PC-3 (cell line): ENCODE measurements around the gene STIM1. TPM values are rescaled to one million over a fixed set of nuclear protein-coding genes. Genes with fewer than 3 reads are reported as not detected.
A peak's percentile ranks its signal among the peaks of the same experiment; 100 is the strongest.

Experiments
- ATAC-seq: fragments of 200-7000 bp; cut with Tn5 transposase; 2 replicates; pipeline ENCODE4 v1.9.1; 2020; ENCODE audit warnings: mild to moderate bottlenecking, moderate library complexity
- BruUV-seq: library from RNA; stranded (reverse); fragments of 400-500 nt; replicated peaks from 2 replicates; lab custom pipeline; 2021; lab: Mats Ljungman, UMichigan
- CTCF ChIA-PET: fragments of 300-600 bp; sonication (Branson Sonifier 250); formaldehyde crosslinking; loops from one replicate; lab custom pipeline; 2022; ENCODE audit warnings: antibody characterized with exemption; lab: Charles Lee
- POLR2A ChIA-PET: fragments of 300-600 bp; sonication (Branson Sonifier 250); formaldehyde crosslinking; loops from one replicate; lab custom pipeline; 2022; ENCODE audit warnings: antibody characterized with exemption; ENCODE audit not compliant: unreplicated experiment; lab: Charles Lee
- DNase-seq: peaks from one replicate; pipeline ENCODE4 v3.0.0-alpha.2; 2015
- H2AFZ ChIP-seq: fragments of 300-600 bp; sonication (generic); 2 replicates; pipeline ENCODE4 v1.6.0; 2016; ENCODE audit warnings: antibody characterized with exemption, low read length
- H3F3A ChIP-seq: fragments of 300-600 bp; sonication (generic); one replicate; pipeline ENCODE4 v1.6.0; 2017; ENCODE audit warnings: antibody characterized with exemption, low read length, control low read depth, mild to moderate bottlenecking; ENCODE audit not compliant: unreplicated experiment
- H3K27ac ChIP-seq: fragments of 300-600 bp; sonication (generic); 2 replicates; pipeline ENCODE4 v1.5.1; 2016; ENCODE audit warnings: mild to moderate bottlenecking, low read length
- H3K27me3 ChIP-seq: fragments of 300-600 bp; sonication (generic); 2 replicates; pipeline ENCODE4 v1.6.1; 2016; ENCODE audit warnings: low read length, mixed read lengths
- H3K36me3 ChIP-seq: fragments of 300-600 bp; sonication (generic); 2 replicates; pipeline ENCODE4 v1.6.1; 2016; ENCODE audit warnings: low read depth, mixed run types, low read length, mixed read lengths
- H3K4me1 ChIP-seq: fragments of 300-600 bp; sonication (generic); 2 replicates; pipeline ENCODE4 v1.5.1; 2016; ENCODE audit warnings: low read length; ENCODE audit not compliant: insufficient read depth
- H3K4me2 ChIP-seq: fragments of 300-600 bp; sonication (generic); 2 replicates; pipeline ENCODE4 v1.6.0; 2016; ENCODE audit warnings: low read length
- H3K4me3 ChIP-seq: fragments of 300-600 bp; sonication (generic); 2 replicates; pipeline ENCODE4 v1.5.1; 2016; ENCODE audit warnings: mild to moderate bottlenecking, low read length, mixed read lengths
- H3K79me2 ChIP-seq: fragments of 300-600 bp; sonication (generic); 2 replicates; pipeline ENCODE4 v1.6.1; 2017; ENCODE audit warnings: low read length, mixed read lengths
- H3K9ac ChIP-seq: fragments of 300-600 bp; sonication (generic); 2 replicates; pipeline ENCODE4 v1.6.0; 2016; ENCODE audit warnings: mild to moderate bottlenecking, low read length
- H3K9me2 ChIP-seq: fragments of 300-600 bp; sonication (generic); replicated peaks from 2 replicates; pipeline ENCODE4 v1.6.1; 2016; ENCODE audit warnings: mixed run types, low read length, mixed read lengths
- H3K9me3 ChIP-seq: fragments of 300-600 bp; sonication (generic); 2 replicates; pipeline ENCODE4 v1.6.1; 2016; ENCODE audit warnings: low read length, mixed read lengths
- H4K20me1 ChIP-seq: fragments of 300-600 bp; sonication (generic); 2 replicates; pipeline ENCODE4 v1.6.1; 2016; ENCODE audit warnings: low read length, mixed read lengths
- EZH2 ChIP-seq: fragments of 300-600 bp; sonication (generic); IDR thresholded peaks from one replicate; pipeline ENCODE4 v1.6.1; 2017; ENCODE audit warnings: antibody characterized with exemption, mild to moderate bottlenecking, low read length; ENCODE audit not compliant: unreplicated experiment
- EZH2phosphoT487 ChIP-seq: fragments of 300-600 bp; sonication (generic); IDR thresholded peaks from 2 replicates; pipeline ENCODE4 v1.6.1; 2018; ENCODE audit warnings: mild to moderate bottlenecking, antibody characterized with exemption, low read length, borderline replicate concordance
- intact Hi-C: fragments of 100-400 bp; cut with micrococcal nuclease; formaldehyde crosslinking; loops from 2 replicates; pipeline ENCODE4 v1.9.0; 2023
- total RNA-seq: library from RNA; depleted of rRNA; stranded (reverse); fragments of >200 nt; gene quantifications from 2 replicates; pipeline ENCODE4 v1.2.3, GENCODE V29; 2014
- TF ChIP-seq, protein P1 (sequence below): fragments of 300-600 bp; sonication (generic); conservative IDR thresholded peaks from 2 replicates; pipeline ENCODE4 v1.5.1; 2017; ENCODE audit warnings: antibody characterized with exemption, low read depth, mild to moderate bottlenecking, low read length

The STIM1 gene
- total RNA-seq, 1 experiment from 2014 or later = 22.8 TPM

DNA sequence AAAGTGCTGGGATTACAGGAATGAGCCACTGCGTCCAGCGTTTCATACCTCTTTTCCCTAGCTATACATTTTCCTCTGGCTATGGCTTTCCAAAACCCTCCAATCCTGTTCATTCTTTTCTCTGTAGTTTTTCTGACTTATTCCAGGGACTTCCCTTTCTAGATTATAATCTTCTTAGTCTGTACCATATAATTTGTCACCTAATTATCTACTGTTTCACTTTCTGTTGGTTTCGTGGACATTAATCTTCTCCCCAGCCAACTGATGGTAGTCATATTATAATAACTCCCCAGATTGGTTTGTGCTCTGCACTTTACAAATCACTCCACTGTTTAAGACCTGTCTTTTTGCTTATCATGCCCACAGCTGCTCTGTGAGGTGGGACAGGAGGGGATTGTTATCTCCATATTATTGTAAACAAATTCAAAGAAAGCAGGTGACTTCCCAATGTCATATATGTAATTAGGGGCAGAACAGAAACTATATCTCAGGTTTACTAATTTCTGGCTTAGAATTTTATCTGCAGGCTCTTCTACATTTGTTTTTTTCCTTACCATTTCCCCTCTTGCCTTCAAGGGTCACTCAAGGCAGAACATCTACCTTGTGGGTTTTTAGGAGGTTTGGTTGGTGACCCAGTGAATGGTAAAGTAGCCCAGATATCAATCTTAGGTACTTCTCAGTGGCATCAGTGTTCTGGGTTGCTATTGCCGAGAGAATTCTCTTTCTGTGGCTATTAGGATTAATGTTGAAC is 23.9 kb downstream of the STIM1 start:
- Histone ChIP-seq H3K9me2 (no peaks in the 10 kb centered on the region), H3K79me2 (peaks cover 57% of the 10 kb centered on the region), H3F3A (no peaks in the 10 kb centered on the region), H3K4me2 (no peak overlapping the region), H2AFZ (no peak overlapping the region), H3K4me3 (no peak overlapping the region), H3K36me3 (no peaks in the 10 kb centered on the region), H3K9me3 (no peaks in the 10 kb centered on the region), H4K20me1 (no peaks in the 10 kb centered on the region), H3K27me3 (no peaks in the 10 kb centered on the region), H3K4me1 (peaks cover 31% of the 10 kb centered on the region), H3K27ac (0 out of 2 replicates have a peak overlapping the region, but pooled peaks have one; percentile 5), H3K9ac (no peak overlapping the region)
- TF ChIP-seq EZH2 (no peak), EZH2phosphoT487 (no peak)
- TF ChIP-seq, protein P1, sequence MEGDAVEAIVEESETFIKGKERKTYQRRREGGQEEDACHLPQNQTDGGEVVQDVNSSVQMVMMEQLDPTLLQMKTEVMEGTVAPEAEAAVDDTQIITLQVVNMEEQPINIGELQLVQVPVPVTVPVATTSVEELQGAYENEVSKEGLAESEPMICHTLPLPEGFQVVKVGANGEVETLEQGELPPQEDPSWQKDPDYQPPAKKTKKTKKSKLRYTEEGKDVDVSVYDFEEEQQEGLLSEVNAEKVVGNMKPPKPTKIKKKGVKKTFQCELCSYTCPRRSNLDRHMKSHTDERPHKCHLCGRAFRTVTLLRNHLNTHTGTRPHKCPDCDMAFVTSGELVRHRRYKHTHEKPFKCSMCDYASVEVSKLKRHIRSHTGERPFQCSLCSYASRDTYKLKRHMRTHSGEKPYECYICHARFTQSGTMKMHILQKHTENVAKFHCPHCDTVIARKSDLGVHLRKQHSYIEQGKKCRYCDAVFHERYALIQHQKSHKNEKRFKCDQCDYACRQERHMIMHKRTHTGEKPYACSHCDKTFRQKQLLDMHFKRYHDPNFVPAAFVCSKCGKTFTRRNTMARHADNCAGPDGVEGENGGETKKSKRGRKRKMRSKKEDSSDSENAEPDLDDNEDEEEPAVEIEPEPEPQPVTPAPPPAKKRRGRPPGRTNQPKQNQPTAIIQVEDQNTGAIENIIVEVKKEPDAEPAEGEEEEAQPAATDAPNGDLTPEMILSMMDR = no peak
- intact Hi-C loops = no loop called here
- POLR2A ChIA-PET = no interaction called here
- DNase-seq (no peak), ATAC-seq (no peak)
- CTCF ChIA-PET = no interaction called here
- BruUV-seq = no TSS peak

DNA sequence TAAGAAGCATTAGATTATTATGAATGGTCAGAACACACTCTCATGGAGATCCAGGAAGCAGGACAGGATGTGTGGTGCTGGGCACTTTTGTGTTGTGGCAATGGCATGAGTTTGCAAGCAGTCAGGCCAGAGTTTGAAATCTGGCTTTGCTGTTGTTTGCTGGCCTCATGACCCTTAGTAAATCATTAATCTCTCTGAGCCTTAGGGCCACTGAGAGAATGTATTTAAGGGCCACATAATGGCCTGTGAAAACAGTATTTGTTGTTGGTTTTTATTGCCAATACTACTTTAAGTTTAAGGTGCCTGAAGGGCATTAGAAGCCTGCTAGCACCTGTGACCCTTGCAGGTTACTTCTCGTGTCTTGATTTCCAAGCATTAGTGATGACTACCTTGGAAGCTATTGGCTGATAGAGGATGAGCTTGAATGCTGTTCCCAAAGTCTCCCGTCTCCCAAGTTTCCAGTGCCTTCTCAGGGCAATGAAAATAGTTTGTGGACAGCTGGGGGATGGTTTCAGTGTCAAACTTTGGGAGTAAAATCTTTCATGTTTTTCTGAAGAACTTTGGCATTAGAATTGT is 24.6 kb downstream of the STIM1 start:
- Histone ChIP-seq H3K27me3 (no peaks in the 10 kb centered on the region), H3K27ac (0 out of 2 replicates have a peak overlapping the region, but pooled peaks have one; percentile 5), H3K4me2 (peak overlapping the region; percentile 29; the same call in 1 of the 2 replicates), H3K36me3 (no peaks in the 10 kb centered on the region), H3K9me3 (no peaks in the 10 kb centered on the region), H2AFZ (no peak overlapping the region), H3K4me1 (peaks cover 31% of the 10 kb centered on the region), H3K9me2 (no peaks in the 10 kb centered on the region), H3K79me2 (peaks cover 56% of the 10 kb centered on the region), H3F3A (no peaks in the 10 kb centered on the region), H3K4me3 (no peak overlapping the region), H3K9ac (no peak overlapping the region), H4K20me1 (no peaks in the 10 kb centered on the region)
- CTCF ChIA-PET = no interaction called here
- BruUV-seq = no TSS peak
- POLR2A ChIA-PET = no interaction called here
- DNase-seq (no peak), ATAC-seq (no peak)
- intact Hi-C loops = no loop called here
- no peak for TF ChIP-seq EZH2phosphoT487
- TF ChIP-seq EZH2 = no peak
- TF ChIP-seq, protein P1 = no peak

DNA sequence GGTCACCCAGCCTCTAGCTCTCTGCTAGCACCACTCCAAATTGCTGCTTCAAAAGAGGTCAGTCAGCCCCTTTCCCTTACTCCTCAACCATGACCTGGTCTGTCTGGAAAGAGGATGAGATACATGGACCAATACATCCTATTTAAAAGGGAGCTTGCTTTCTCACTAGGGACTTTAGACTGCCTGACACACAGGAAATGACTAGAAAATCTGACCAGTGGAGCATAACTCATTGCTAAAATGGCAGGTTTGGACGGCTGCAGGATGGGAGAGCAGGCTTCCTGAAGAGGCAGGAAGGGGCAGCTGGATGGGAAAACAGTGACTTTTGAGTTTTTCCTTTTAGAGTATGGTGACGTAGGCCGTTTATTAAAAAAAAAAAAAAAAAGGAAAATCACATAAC is 25.3 kb downstream of the STIM1 start:
- H3K79me2 ChIP-seq = peaks cover 51% of the 10 kb centered on the region
- no peaks in the 10 kb centered on the region for H3K9me3 ChIP-seq
- no peaks in the 10 kb centered on the region for H4K20me1 ChIP-seq
- peak; percentile 59 for DNase-seq
- H3K4me1 ChIP-seq = peaks cover 33% of the 10 kb centered on the region
- BruUV-seq = no TSS peak
- no peaks in the 10 kb centered on the region for H3K27me3 ChIP-seq
- H3K9me2 ChIP-seq = no peaks in the 10 kb centered on the region
- no peaks in the 10 kb centered on the region for H3K36me3 ChIP-seq
- peak overlapping the region; percentile 20; the same call in 1 of the 2 replicates for H3K4me2 ChIP-seq
- no peak overlapping the region for H3K4me3 ChIP-seq
- peak overlapping the region; percentile 28 for H3K27ac ChIP-seq
- no peak overlapping the region for H3K9ac ChIP-seq
- peak; percentile 79 for ATAC-seq
- TF ChIP-seq EZH2 (no peak), EZH2phosphoT487 (no peak)
- TF ChIP-seq, protein P1 = no peak
- intact Hi-C loops = no loop called here
- H2AFZ ChIP-seq = peak overlapping the region; percentile 25; the same call in 1 of the 2 replicates
- CTCF ChIA-PET = interaction anchor here (0.6 kb wide), 1 partner anchor 26 kb away, joined by 5 read pairs; the partner anchor contains the start of gene STIM1
- no peaks in the 10 kb centered on the region for H3F3A ChIP-seq
- POLR2A ChIA-PET = no interaction called here
